ENCODE measurements around the gene TACC2. TPM values are rescaled to one million over a fixed set of nuclear protein-coding genes. Genes with fewer than 3 reads are reported as not detected.

The TACC2 gene, protein sequence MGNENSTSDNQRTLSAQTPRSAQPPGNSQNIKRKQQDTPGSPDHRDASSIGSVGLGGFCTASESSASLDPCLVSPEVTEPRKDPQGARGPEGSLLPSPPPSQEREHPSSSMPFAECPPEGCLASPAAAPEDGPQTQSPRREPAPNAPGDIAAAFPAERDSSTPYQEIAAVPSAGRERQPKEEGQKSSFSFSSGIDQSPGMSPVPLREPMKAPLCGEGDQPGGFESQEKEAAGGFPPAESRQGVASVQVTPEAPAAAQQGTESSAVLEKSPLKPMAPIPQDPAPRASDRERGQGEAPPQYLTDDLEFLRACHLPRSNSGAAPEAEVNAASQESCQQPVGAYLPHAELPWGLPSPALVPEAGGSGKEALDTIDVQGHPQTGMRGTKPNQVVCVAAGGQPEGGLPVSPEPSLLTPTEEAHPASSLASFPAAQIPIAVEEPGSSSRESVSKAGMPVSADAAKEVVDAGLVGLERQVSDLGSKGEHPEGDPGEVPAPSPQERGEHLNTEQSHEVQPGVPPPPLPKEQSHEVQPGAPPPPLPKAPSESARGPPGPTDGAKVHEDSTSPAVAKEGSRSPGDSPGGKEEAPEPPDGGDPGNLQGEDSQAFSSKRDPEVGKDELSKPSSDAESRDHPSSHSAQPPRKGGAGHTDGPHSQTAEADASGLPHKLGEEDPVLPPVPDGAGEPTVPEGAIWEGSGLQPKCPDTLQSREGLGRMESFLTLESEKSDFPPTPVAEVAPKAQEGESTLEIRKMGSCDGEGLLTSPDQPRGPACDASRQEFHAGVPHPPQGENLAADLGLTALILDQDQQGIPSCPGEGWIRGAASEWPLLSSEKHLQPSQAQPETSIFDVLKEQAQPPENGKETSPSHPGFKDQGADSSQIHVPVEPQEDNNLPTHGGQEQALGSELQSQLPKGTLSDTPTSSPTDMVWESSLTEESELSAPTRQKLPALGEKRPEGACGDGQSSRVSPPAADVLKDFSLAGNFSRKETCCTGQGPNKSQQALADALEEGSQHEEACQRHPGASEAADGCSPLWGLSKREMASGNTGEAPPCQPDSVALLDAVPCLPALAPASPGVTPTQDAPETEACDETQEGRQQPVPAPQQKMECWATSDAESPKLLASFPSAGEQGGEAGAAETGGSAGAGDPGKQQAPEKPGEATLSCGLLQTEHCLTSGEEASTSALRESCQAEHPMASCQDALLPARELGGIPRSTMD (N-terminal part only)
- 24.4 and 26.5 TPM in 2 replicates for total RNA-seq (2022)
- Bru-seq, nascent RNA = percentile 52 among the genes with signal in this experiment
- percentile 40 among the genes with signal in this experiment for BruChase-seq, experiment 1, labeled RNA remaining after a 6-hour chase
- percentile 37 among the genes with signal in this experiment for BruChase-seq, experiment 2, labeled RNA remaining after a 2-hour chase
- long read RNA-seq, partial matches to known transcripts = 3 of 14 reads
- long read RNA-seq, other reads (novel, unspliced or antisense) = 10 of 14 reads

DNA sequence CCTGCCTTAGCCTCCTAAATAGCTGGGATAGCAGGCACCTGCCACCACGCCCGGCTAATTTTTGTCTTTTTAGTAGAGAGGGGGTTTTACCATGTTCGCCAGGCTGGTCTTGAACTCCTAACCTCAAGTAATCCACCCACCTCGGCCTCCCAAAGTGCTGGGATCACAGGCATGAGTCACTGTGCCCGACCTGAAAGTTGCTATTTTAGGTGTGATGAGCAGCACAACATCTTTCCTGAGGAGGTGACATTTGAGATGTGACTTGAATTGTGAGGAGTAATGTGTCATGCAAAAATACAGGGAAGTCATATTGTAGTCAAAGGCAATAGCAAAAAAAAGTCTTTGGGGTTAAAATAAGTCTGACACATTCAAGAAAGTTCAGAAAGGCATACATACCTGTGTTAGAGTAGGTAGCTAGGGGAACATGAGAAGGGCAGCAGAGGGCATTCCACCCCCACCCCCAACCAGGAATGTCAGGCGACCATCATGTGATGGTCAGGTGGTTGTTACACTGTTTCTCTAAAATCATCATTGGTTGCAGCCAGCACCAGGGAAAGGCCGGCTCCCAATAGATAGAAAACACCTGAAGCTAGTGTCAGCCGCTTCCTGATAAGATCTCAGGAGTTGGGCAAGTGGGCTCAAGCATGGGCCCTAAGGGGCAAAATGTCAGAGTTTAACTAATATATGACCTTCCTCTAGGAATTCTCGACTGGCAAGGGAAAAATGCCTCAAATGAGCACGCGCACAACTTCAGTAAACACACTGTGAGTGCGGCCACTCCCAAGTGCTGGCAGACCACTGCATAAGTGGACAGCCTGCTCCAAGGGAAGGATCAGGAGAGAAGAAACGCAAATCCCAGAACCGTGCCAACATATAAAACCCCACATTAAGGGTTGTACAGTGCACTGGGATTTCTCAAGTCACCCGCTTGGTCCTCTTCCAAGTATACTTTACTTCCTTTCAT lies at the start of gene TACC2:
Gene TACC2, plus strand, starts transcription at position 803 of the 964 bp plus-strand sequence. CDS start 32,819 bp downstream, outside the sequence.
- CTCF ChIA-PET = no interaction called here
- H3K27ac Mint-ChIP-seq (ENCODE audit: unreplicated experiment) = no peak within 1 kb of the TSS
- H3K36me3 Mint-ChIP-seq (ENCODE audit: insufficient read depth, unreplicated experiment) = no peaks in the 10 kb centered on the region
- peaks cover 8% of the 10 kb centered on the region for H3K4me1 Mint-ChIP-seq (ENCODE audit: low read depth, unreplicated experiment)
- no TSS peak for BruUV-seq (replicated peaks)
- intact Hi-C loops (cut with micrococcal nuclease; ENCODE audit: unreplicated experiment) = no loop called here
- H3K4me3 Mint-ChIP-seq (ENCODE audit: low read depth, unreplicated experiment) = no peak within 1 kb of the TSS
- TF ChIP-seq CTCF (IDR thresholded peaks at IDR 0.05; ENCODE audit: unreplicated experiment) = no peak
- H3K27me3 Mint-ChIP-seq (ENCODE audit: unreplicated experiment) = no peaks in the 10 kb centered on the region
- no peak for DNase-seq
- H3K9me3 Mint-ChIP-seq (ENCODE audit: low read depth, unreplicated experiment) = peaks cover 3% of the 10 kb centered on the region

DNA sequence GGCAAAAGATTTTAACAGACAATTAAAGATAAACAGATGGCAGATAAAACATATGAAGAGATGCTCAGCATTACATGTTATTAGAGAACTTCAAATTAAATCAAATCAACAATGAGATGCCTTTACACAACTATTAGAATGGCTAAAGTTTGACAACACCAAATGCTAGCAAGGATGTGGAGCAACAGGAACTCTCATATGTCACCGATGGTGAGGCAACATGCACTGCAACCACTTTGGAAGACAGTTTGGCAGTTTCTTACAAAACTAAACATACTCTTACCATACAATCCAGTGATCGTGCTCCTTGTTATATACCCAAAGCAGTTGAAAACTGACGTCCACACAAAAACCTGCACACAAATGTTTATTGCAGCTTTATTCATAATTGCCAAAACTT lies 47.4 kb upstream of the TACC2 start:
- H3K27me3 Mint-ChIP-seq (ENCODE audit: unreplicated experiment) = no peaks in the 10 kb centered on the region
- DNase-seq = no peak
- H3K27ac Mint-ChIP-seq (ENCODE audit: unreplicated experiment) = no peak overlapping the region
- no TSS peak for BruUV-seq (replicated peaks)
- no peaks in the 10 kb centered on the region for H3K4me1 Mint-ChIP-seq (ENCODE audit: low read depth, unreplicated experiment)
- no peak for TF ChIP-seq CTCF (IDR thresholded peaks at IDR 0.05; ENCODE audit: unreplicated experiment)
- intact Hi-C loops (cut with micrococcal nuclease; ENCODE audit: unreplicated experiment) = no loop called here
- no peaks in the 10 kb centered on the region for H3K36me3 Mint-ChIP-seq (ENCODE audit: insufficient read depth, unreplicated experiment)
- CTCF ChIA-PET = no interaction called here
- H3K9me3 Mint-ChIP-seq (ENCODE audit: low read depth, unreplicated experiment) = no peaks in the 10 kb centered on the region
- no peak overlapping the region for H3K4me3 Mint-ChIP-seq (ENCODE audit: low read depth, unreplicated experiment)

GRCh38 chr10:121942749-121943416 lies 46.1 kb upstream of the TACC2 start:
- H3K4me1 Mint-ChIP-seq (ENCODE audit: low read depth, unreplicated experiment) = peaks cover 5% of the 10 kb centered on the region
- CTCF ChIA-PET = no interaction called here
- no peaks in the 10 kb centered on the region for H3K9me3 Mint-ChIP-seq (ENCODE audit: low read depth, unreplicated experiment)
- no peak overlapping the region for H3K4me3 Mint-ChIP-seq (ENCODE audit: low read depth, unreplicated experiment)
- DNase-seq = no peak
- no peaks in the 10 kb centered on the region for H3K36me3 Mint-ChIP-seq (ENCODE audit: insufficient read depth, unreplicated experiment)
- no TSS peak for BruUV-seq (replicated peaks)
- intact Hi-C loops (cut with micrococcal nuclease; ENCODE audit: unreplicated experiment) = no loop called here
- no peak overlapping the region for H3K27ac Mint-ChIP-seq (ENCODE audit: unreplicated experiment)
- TF ChIP-seq CTCF (IDR thresholded peaks at IDR 0.05; ENCODE audit: unreplicated experiment) = no peak
- no peaks in the 10 kb centered on the region for H3K27me3 Mint-ChIP-seq (ENCODE audit: unreplicated experiment)
